GM18502 (cell line): ENCODE data around the gene FAM174C.

Experiments used
- ATAC-seq: cut with Tn5 transposase; IDR thresholded peaks from one replicate; pipeline ENCODE4 v1.9.1; 2021; ENCODE audit warnings: mild to moderate bottlenecking; ENCODE audit not compliant: unreplicated experiment, poor library complexity

FAM174C gene

DNA sequence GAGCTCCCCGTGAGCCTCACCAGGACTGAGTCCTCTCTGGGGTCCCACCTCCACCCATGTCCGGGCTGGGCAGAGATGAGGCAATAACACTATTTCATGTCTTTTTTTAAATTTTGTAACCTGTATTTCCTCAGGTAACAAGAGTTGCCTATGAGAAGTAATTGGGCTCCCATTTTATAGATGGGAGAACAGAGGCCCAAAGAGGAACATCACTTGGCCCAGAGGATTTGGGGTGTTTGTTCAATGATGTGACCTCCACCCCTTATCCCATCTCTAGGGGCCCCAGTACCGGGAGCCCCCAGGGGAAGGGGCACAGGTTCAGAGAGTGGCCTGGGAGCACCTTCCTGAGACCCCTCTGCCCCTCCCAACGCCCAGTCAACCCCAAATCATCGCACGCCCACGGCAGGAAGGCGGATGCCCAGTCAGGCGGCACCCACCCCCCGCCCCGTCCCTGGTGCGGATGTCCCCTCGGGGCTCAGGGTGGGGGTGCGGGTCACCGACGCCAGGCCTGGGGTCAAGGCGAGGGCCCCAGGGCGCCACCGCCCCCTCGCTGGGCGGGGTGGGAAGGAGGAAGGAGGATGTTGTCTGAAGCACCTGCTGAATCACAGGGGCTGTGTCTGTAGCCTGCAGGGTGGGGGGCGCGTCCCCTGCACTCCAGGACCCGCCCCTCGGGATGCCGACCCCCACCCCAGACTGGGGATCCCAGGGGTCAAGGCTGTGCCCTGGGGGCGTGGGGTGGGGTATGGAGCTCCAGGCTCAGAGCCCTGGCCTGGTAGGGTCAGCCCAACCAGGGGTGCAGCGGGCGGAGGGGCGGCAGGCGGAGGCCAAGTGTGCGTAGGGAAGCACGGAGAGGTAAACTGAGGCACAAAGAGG is 15.2 kb upstream of the FAM174C start:
- peak; percentile 6 for ATAC-seq

- peak; percentile 68 for ATAC-seq
These were observed 14.4 kb upstream of the FAM174C start for GRCh38 chr19:1260749-1261537.

- ATAC-seq, result no peak
These were observed 13.9 kb upstream of the FAM174C start for GRCh38 chr19:1261538-1261797.

- ATAC-seq, result no peak
These were observed 13.3 kb upstream of the FAM174C start for GRCh38 chr19:1261798-1262622.

GRCh38 chr19:1262623-1263123 is 12.7 kb upstream of the FAM174C start:
- ATAC-seq, result no peak

DNA sequence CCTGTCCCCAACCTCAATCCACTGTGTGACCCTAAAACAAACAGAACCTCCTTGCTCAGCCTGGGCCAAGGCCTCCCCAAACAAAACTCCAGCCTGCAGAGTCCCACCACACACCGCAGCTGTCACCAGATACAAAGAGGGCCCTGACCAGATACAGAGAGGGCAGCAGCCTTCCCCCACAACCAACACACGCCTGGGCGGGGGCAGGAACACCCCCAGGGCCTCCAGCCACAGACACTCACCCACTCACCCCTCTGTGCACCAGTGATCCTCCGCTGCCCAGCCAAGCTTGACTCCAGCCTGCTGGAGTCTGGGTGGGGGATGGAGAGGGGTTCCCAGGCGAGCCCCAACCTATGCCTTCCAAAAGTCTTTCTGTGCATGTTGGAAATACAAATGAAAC is 12.1 kb upstream of the FAM174C start:
- no peak for ATAC-seq

- ATAC-seq, result no peak
These were observed 10.3 kb upstream of the FAM174C start for GRCh38 chr19:1264801-1265614.

GRCh38 chr19:1265615-1266128 is 9.7 kb upstream of the FAM174C start:
- no peak for ATAC-seq

- ATAC-seq, result peak; percentile 39
These were observed 9.0 kb upstream of the FAM174C start for GRCh38 chr19:1266129-1266915.

GRCh38 chr19:1266916-1267476 is 8.3 kb upstream of the FAM174C start:
- ATAC-seq, result peak; percentile 23

- no peak for ATAC-seq
These were observed 7.7 kb upstream of the FAM174C start for GRCh38 chr19:1267477-1268225.

- ATAC-seq, result no peak
These were observed 6.9 kb upstream of the FAM174C start for GRCh38 chr19:1268226-1269064.

- peak; percentile 55 for ATAC-seq
These were observed 6.3 kb upstream of the FAM174C start, which contains the start of gene CIRBP for GRCh38 chr19:1269065-1269477. Gene CIRBP (plus strand): TSS chr19:1269332. CDS start chr19:1270934, 1,602 bp downstream.

GRCh38 chr19:1269478-1270212 is 5.7 kb upstream of the FAM174C start:
- peak; percentile 34 for ATAC-seq

GRCh38 chr19:1270213-1270853 is 5.0 kb upstream of the FAM174C start:
- no peak for ATAC-seq
